Gastroesophageal sphincter (tissue), 3 donors: ENCODE data around the gene APBA1.

Experiments
- POLR2A ChIP-seq, 2 donors: fragments of 450-650 bp; IDR thresholded peaks; one replicate each; pipeline ENCODE4 v1.6.1; 2017; ENCODE audit warnings: antibody characterized with exemption in 2 of 2, mild to moderate bottlenecking in 2 of 2, moderate library complexity in 1 of 2
- TF ChIP-seq, protein P1 (sequence below), 4 experiments: fragments of 200-600 bp in 2 of 4; fragments of 450-650 bp in 2 of 4; sonication (generic) in 1 of 4; IDR thresholded peaks; one replicate each; pipeline ENCODE4 v1.5.1; 2017 to 2019; ENCODE audit warnings: antibody characterized with exemption in 4 of 4, mild to moderate bottlenecking in 2 of 4, moderate library complexity in 2 of 4

DNA sequence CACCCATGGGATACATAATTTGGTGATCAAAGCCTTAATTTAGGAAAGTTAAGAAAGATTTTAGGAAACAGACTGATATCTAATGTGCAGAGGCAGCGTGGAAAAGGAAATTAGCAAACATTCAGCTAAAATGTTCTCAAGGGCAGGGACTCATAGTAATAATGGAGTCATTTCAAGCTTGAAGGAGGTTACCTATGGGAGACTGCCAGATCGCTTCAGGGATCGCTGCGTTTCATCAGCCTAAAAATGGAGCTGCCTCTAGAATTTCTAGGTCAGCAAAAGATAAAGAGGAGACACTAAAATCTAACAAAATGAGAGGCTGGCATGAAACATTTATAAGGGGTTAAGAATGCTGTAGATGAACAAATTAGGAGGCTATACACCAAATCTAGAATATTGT is 115.5 kb downstream of the APBA1 start:
- TF ChIP-seq, protein P1, sequence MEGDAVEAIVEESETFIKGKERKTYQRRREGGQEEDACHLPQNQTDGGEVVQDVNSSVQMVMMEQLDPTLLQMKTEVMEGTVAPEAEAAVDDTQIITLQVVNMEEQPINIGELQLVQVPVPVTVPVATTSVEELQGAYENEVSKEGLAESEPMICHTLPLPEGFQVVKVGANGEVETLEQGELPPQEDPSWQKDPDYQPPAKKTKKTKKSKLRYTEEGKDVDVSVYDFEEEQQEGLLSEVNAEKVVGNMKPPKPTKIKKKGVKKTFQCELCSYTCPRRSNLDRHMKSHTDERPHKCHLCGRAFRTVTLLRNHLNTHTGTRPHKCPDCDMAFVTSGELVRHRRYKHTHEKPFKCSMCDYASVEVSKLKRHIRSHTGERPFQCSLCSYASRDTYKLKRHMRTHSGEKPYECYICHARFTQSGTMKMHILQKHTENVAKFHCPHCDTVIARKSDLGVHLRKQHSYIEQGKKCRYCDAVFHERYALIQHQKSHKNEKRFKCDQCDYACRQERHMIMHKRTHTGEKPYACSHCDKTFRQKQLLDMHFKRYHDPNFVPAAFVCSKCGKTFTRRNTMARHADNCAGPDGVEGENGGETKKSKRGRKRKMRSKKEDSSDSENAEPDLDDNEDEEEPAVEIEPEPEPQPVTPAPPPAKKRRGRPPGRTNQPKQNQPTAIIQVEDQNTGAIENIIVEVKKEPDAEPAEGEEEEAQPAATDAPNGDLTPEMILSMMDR (IDR thresholded peaks at IDR 0.05) = no peak
- no peak for TF ChIP-seq POLR2A (IDR thresholded peaks at IDR 0.05)
